Activated naive CD8-positive, alpha-beta T cell (primary cell): ENCODE data around the gene DCTN4.

ENCODE experiments used
- H3K27ac Mint-ChIP-seq: one replicate; pipeline ENCODE4 v1.8.0; 2021; ENCODE audit warnings: mixed read lengths
- H3K27me3 Mint-ChIP-seq: one replicate; pipeline ENCODE4 v1.8.0; 2021; ENCODE audit warnings: mixed read lengths
- H3K36me3 Mint-ChIP-seq: one replicate; pipeline ENCODE4 v1.8.0; 2021; ENCODE audit warnings: mixed read lengths
- H3K4me1 Mint-ChIP-seq: one replicate; pipeline ENCODE4 v1.8.0; 2021; ENCODE audit warnings: low read depth, mixed read lengths
- H3K4me3 Mint-ChIP-seq: one replicate; pipeline ENCODE4 v1.8.0; 2021; ENCODE audit warnings: mild to moderate bottlenecking, mixed read lengths
- H3K9me3 Mint-ChIP-seq: one replicate; pipeline ENCODE4 v1.8.0; 2021; ENCODE audit warnings: low read depth, mixed read lengths

The DCTN4 gene

GRCh38 chr5:150672884-150673275, 85.9 kb downstream of the DCTN4 start:
- Mint-ChIP-seq H3K36me3 (peaks cover 2% of the 10 kb centered on the region), H3K4me1 (peaks cover 6% of the 10 kb centered on the region), H3K4me3 (peak overlapping the region; percentile 82), H3K27me3 (peaks cover 13% of the 10 kb centered on the region), H3K27ac (no peak overlapping the region), H3K9me3 (no peaks in the 10 kb centered on the region)

GRCh38 chr5:150672237-150672883, 86.5 kb downstream of the DCTN4 start:
- Mint-ChIP-seq H3K4me3 (peak overlapping the region; percentile 82), H3K27me3 (peaks cover 13% of the 10 kb centered on the region), H3K4me1 (peaks cover 6% of the 10 kb centered on the region), H3K36me3 (no peaks in the 10 kb centered on the region), H3K9me3 (no peaks in the 10 kb centered on the region), H3K27ac (no peak overlapping the region)

DNA sequence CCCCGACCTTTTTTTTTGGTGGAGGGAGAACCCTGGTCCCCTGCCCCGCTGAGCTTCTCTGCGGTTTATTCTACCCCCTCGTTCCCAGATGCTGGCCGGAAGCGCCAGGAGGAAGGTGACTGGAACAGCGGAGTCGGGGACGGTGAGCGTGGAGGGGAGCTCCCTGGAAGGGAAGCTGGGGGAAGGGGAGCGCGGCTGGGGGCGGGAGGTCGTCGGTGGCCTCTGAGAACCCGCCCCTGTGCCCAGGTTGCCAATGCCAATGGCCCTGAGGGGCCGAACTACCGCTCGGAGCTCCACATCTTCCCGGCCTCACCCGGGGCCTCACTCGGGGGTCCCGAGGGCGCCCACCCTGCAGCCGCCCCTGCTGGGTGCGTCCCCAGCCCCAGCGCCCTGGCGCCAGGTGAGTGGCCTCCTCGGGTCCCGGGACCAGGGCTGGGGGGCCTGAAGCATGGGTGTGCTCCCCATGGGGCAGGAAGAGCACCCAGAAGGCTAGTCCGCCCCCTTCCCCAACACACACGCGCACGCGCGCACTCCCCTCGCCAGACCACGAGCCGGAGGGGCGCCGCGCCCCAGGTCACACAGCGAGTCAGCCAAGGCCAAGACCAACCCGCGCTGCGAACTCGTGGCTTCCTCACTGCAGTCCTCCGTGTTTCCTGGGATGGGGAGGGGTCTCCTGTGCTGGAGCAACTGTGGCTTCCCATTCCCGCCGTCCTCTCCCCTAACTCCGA, 87.1 kb downstream of the DCTN4 start:
- Mint-ChIP-seq H3K4me1 (peaks cover 6% of the 10 kb centered on the region), H3K27ac (no peak overlapping the region), H3K4me3 (peak overlapping the region; percentile 82), H3K9me3 (no peaks in the 10 kb centered on the region), H3K36me3 (no peaks in the 10 kb centered on the region), H3K27me3 (peaks cover 13% of the 10 kb centered on the region)

GRCh38 chr5:150670948-150671310, 87.9 kb downstream of the DCTN4 start:
- Mint-ChIP-seq H3K36me3 (no peaks in the 10 kb centered on the region), H3K27me3 (peaks cover 13% of the 10 kb centered on the region), H3K9me3 (no peaks in the 10 kb centered on the region), H3K27ac (no peak overlapping the region), H3K4me1 (peaks cover 6% of the 10 kb centered on the region), H3K4me3 (peak overlapping the region; percentile 74)

GRCh38 chr5:150670275-150670947, 88.4 kb downstream of the DCTN4 start:
- Mint-ChIP-seq H3K4me3 (peak overlapping the region; percentile 74), H3K36me3 (no peaks in the 10 kb centered on the region), H3K4me1 (peaks cover 6% of the 10 kb centered on the region), H3K27me3 (peaks cover 13% of the 10 kb centered on the region), H3K27ac (no peak overlapping the region), H3K9me3 (no peaks in the 10 kb centered on the region)

GRCh38 chr5:150665044-150665443, 93.8 kb downstream of the DCTN4 start:
- H3K27me3 Mint-ChIP-seq = peaks cover 6% of the 10 kb centered on the region
- no peaks in the 10 kb centered on the region for H3K9me3 Mint-ChIP-seq
- no peak overlapping the region for H3K4me3 Mint-ChIP-seq
- H3K36me3 Mint-ChIP-seq = no peaks in the 10 kb centered on the region
- H3K27ac Mint-ChIP-seq = no peak overlapping the region
- no peaks in the 10 kb centered on the region for H3K4me1 Mint-ChIP-seq

DNA sequence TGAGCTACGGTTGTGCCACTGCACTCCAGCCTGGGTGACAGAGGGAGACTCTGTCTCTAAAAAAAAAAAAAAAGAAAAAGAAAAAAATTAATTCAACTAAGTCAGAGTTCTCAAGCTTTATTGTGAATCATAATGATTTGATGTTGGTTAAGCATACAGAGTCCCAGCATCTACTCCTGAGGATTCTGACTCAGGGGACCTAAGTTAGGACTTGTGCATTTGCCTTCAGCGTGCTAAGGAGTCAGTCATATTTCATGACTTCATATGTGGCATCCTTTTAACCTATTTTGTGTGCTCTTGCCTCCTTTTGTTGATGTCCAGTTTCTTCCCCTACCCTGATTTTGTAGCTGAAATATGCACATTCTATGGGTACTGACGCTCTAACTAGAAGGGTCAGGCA, 94.9 kb downstream of the DCTN4 start:
- Mint-ChIP-seq H3K27me3 (peaks cover 2% of the 10 kb centered on the region), H3K4me3 (no peak overlapping the region), H3K9me3 (no peaks in the 10 kb centered on the region), H3K27ac (no peak overlapping the region), H3K36me3 (no peaks in the 10 kb centered on the region), H3K4me1 (no peaks in the 10 kb centered on the region)

GRCh38 chr5:150662731-150663516, 95.9 kb downstream of the DCTN4 start:
- no peak overlapping the region for H3K4me3 Mint-ChIP-seq
- H3K9me3 Mint-ChIP-seq = no peaks in the 10 kb centered on the region
- no peaks in the 10 kb centered on the region for H3K4me1 Mint-ChIP-seq
- H3K27me3 Mint-ChIP-seq = peaks cover 2% of the 10 kb centered on the region
- no peak overlapping the region for H3K27ac Mint-ChIP-seq
- H3K36me3 Mint-ChIP-seq = no peaks in the 10 kb centered on the region

- Mint-ChIP-seq H3K4me3 (no peak overlapping the region), H3K9me3 (no peaks in the 10 kb centered on the region), H3K36me3 (no peaks in the 10 kb centered on the region), H3K4me1 (no peaks in the 10 kb centered on the region), H3K27ac (no peak overlapping the region), H3K27me3 (peaks cover 2% of the 10 kb centered on the region)
Observed at GRCh38 chr5:150661821-150662596, 96.8 kb downstream of the DCTN4 start.

DNA sequence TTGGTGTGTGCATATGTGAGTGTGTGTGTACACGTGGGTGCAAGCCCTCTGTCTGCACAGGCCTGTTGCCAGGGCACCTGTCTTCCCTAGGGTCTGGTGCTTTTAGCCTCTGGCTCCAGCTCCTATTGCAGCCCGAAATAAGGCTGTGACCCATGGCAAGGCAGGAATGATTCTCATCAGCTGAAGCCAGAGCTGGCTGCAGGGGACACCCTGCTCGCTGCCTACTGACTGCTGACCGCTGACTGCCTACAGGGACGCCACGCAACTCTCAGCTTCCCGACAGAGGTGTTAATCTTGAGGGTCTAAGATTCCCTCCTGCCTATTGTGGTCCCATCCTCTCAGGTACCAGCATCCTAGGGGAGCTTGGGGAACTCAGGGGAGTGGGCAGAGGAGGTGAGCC, 97.7 kb downstream of the DCTN4 start, which contains the start of gene MYOZ3:
MYOZ3 (plus strand) TSS at position 166 of the 400 bp plus-strand sequence. CDS start 1,691 bp downstream, outside the sequence.
- peaks cover 2% of the 10 kb centered on the region for H3K27me3 Mint-ChIP-seq
- no peaks in the 10 kb centered on the region for H3K4me1 Mint-ChIP-seq
- H3K27ac Mint-ChIP-seq = peak within 1 kb of the TSS; percentile 34
- H3K9me3 Mint-ChIP-seq = no peaks in the 10 kb centered on the region
- H3K36me3 Mint-ChIP-seq = no peaks in the 10 kb centered on the region
- no peak within 1 kb of the TSS for H3K4me3 Mint-ChIP-seq

- H3K4me1 Mint-ChIP-seq = peaks cover 2% of the 10 kb centered on the region
- H3K27me3 Mint-ChIP-seq = peaks cover 2% of the 10 kb centered on the region
- no peak overlapping the region for H3K4me3 Mint-ChIP-seq
- no peaks in the 10 kb centered on the region for H3K36me3 Mint-ChIP-seq
- no peak overlapping the region for H3K27ac Mint-ChIP-seq
- H3K9me3 Mint-ChIP-seq = no peaks in the 10 kb centered on the region
Observed at GRCh38 chr5:150660108-150660831, 98.5 kb downstream of the DCTN4 start.

DNA sequence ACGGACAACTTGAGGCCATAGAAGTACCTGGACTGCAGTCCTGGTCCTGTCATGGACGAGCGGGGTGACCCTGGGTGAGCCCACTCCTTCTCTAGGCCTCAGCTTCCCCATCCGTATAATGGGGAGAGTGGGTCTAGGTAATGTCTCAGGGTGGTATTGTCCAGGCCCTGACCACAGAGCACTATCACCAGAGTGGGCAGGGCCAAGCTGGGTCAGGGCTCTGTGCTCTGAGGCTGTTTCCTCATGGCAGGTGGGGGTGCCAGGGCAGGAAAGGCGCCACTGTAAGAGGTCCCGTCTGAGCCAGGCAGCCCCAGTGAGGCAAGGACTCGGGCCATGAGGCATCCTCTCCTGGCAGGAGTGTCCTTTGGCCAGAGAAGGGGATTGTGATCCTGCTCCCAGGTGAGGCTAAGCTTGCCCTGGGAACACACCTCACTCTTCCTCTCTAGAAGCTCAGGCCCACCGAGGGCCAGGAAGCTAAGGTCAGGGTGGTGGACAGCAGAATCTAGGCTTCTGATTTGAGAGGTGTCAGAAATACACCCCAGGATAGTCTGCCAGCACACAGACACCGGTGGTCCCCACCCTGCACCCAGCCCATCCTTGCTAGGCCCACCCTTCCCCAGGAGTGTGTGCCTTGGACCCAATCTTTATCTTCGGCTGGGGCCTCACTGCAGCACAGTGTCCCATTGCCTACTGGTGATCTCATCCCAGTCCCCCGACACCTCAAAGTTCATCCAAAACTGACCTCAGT, 99.3 kb downstream of the DCTN4 start:
- Mint-ChIP-seq H3K27ac (no peak overlapping the region), H3K27me3 (peaks cover 2% of the 10 kb centered on the region), H3K4me1 (peaks cover 2% of the 10 kb centered on the region), H3K36me3 (no peaks in the 10 kb centered on the region), H3K9me3 (no peaks in the 10 kb centered on the region), H3K4me3 (no peak overlapping the region)

- Mint-ChIP-seq H3K27ac (no peak overlapping the region), H3K4me3 (no peak overlapping the region), H3K36me3 (no peaks in the 10 kb centered on the region), H3K27me3 (no peaks in the 10 kb centered on the region), H3K9me3 (no peaks in the 10 kb centered on the region), H3K4me1 (peaks cover 2% of the 10 kb centered on the region)
Observed at GRCh38 chr5:150658699-150659265, 100.0 kb downstream of the DCTN4 start.
